Activated naive CD4-positive, alpha-beta T cell treated with anti-CD3 and anti-CD28 coated beads, Interleukin-2, amount 50 U/mL, for 24 hours (primary cell): ENCODE results near the gene ATE1.
A peak's percentile ranks its signal among the peaks of the same experiment; 100 is the strongest.
"Not testable (repeated sequence)": the region's sequence is repeated elsewhere in the genome, so short reads cannot be mapped to it uniquely, and the experiment has no call there.

Source experiments
- H3K27ac Mint-ChIP-seq: one replicate; pipeline ENCODE4 v1.8.0; 2021; ENCODE audit warnings: mild to moderate bottlenecking, mixed read lengths
- H3K27me3 Mint-ChIP-seq: one replicate; pipeline ENCODE4 v1.8.0; 2021; ENCODE audit warnings: mixed read lengths
- H3K36me3 Mint-ChIP-seq: one replicate; pipeline ENCODE4 v1.8.0; 2021; ENCODE audit warnings: mixed read lengths
- H3K4me1 Mint-ChIP-seq: one replicate; pipeline ENCODE4 v1.8.0; 2021; ENCODE audit warnings: mixed read lengths
- H3K4me3 Mint-ChIP-seq: one replicate; pipeline ENCODE4 v1.8.0; 2021; ENCODE audit warnings: mild to moderate bottlenecking, mixed read lengths
- H3K9me3 Mint-ChIP-seq: one replicate; pipeline ENCODE4 v1.8.0; 2021; ENCODE audit warnings: mixed read lengths

Gene ATE1

GRCh38 chr10:121772406-121772805 is 155.4 kb downstream of the ATE1 start:
- Mint-ChIP-seq H3K4me1 (no peaks in the 10 kb centered on the region), H3K4me3 (no peak overlapping the region), H3K27ac (no peak overlapping the region), H3K9me3 (no peaks in the 10 kb centered on the region), H3K27me3 (no peaks in the 10 kb centered on the region), H3K36me3 (peaks cover 29% of the 10 kb centered on the region)

GRCh38 chr10:121771966-121772365 is 155.9 kb downstream of the ATE1 start:
- H3K4me1 Mint-ChIP-seq: no peaks in the 10 kb centered on the region
- no peak overlapping the region for H3K27ac Mint-ChIP-seq
- H3K4me3 Mint-ChIP-seq: no peak overlapping the region
- peaks cover 31% of the 10 kb centered on the region for H3K36me3 Mint-ChIP-seq
- H3K9me3 Mint-ChIP-seq: no peaks in the 10 kb centered on the region
- no peaks in the 10 kb centered on the region for H3K27me3 Mint-ChIP-seq

- Mint-ChIP-seq H3K27me3 (no peaks in the 10 kb centered on the region), H3K36me3 (peaks cover 55% of the 10 kb centered on the region), H3K4me3 (no peak overlapping the region), H3K4me1 (no peaks in the 10 kb centered on the region), H3K9me3 (peaks cover 22% of the 10 kb centered on the region), H3K27ac (peak overlapping the region; percentile 55)
These were observed 161.4 kb downstream of the ATE1 start for GRCh38 chr10:121766426-121766825.

- Mint-ChIP-seq H3K27me3 (no peaks in the 10 kb centered on the region), H3K4me1 (no peaks in the 10 kb centered on the region), H3K9me3 (peaks cover 32% of the 10 kb centered on the region), H3K27ac (no peak overlapping the region), H3K36me3 (peaks cover 63% of the 10 kb centered on the region), H3K4me3 (no peak overlapping the region)
These were observed 162.6 kb downstream of the ATE1 start for GRCh38 chr10:121765204-121765603.

- H3K36me3 Mint-ChIP-seq: peaks cover 64% of the 10 kb centered on the region
- peaks cover 34% of the 10 kb centered on the region for H3K9me3 Mint-ChIP-seq
These were observed 163.4 kb downstream of the ATE1 start for GRCh38 chr10:121764233-121764942.

GRCh38 chr10:121757241-121757640 is 170.6 kb downstream of the ATE1 start:
- not testable (repeated sequence) for H3K27ac Mint-ChIP-seq, H3K4me3 Mint-ChIP-seq, H3K27me3 Mint-ChIP-seq
- Mint-ChIP-seq H3K9me3 (peaks cover 39% of the 10 kb centered on the region), H3K4me1 (peaks cover 18% of the 10 kb centered on the region), H3K36me3 (peaks cover 57% of the 10 kb centered on the region)

More at GRCh38 chr10:121764233-121764942, 163.4 kb downstream of the ATE1 start:
- H3K4me1 Mint-ChIP-seq: no peaks in the 10 kb centered on the region
- H3K27me3 Mint-ChIP-seq: no peaks in the 10 kb centered on the region
- no peak overlapping the region for H3K4me3 Mint-ChIP-seq
- no peak overlapping the region for H3K27ac Mint-ChIP-seq

- Mint-ChIP-seq H3K9me3 (peaks cover 25% of the 10 kb centered on the region), H3K36me3 (peaks cover 46% of the 10 kb centered on the region), H3K4me1 (peaks cover 18% of the 10 kb centered on the region)
- H3K27ac Mint-ChIP-seq, H3K4me3 Mint-ChIP-seq, H3K27me3 Mint-ChIP-seq: not testable (repeated sequence)
These were observed 172.3 kb downstream of the ATE1 start for GRCh38 chr10:121755496-121755895.

- Mint-ChIP-seq H3K27ac (peak overlapping the region; percentile 80), H3K4me1 (peaks cover 18% of the 10 kb centered on the region), H3K9me3 (peaks cover 20% of the 10 kb centered on the region), H3K4me3 (no peak overlapping the region), H3K27me3 (no peaks in the 10 kb centered on the region), H3K36me3 (peaks cover 40% of the 10 kb centered on the region)
These were observed 173.2 kb downstream of the ATE1 start for GRCh38 chr10:121754666-121755065.

GRCh38 chr10:121753726-121754476 is 173.9 kb downstream of the ATE1 start:
- H3K27me3 Mint-ChIP-seq: no peaks in the 10 kb centered on the region
- peaks cover 18% of the 10 kb centered on the region for H3K4me1 Mint-ChIP-seq
- H3K9me3 Mint-ChIP-seq: peaks cover 18% of the 10 kb centered on the region
- peak overlapping the region; percentile 88 for H3K27ac Mint-ChIP-seq
- peaks cover 36% of the 10 kb centered on the region for H3K36me3 Mint-ChIP-seq
- H3K4me3 Mint-ChIP-seq: no peak overlapping the region

- Mint-ChIP-seq H3K4me3 (no peak overlapping the region), H3K9me3 (peaks cover 8% of the 10 kb centered on the region), H3K27me3 (no peaks in the 10 kb centered on the region), H3K4me1 (peaks cover 18% of the 10 kb centered on the region), H3K27ac (peak overlapping the region; percentile 19), H3K36me3 (peaks cover 24% of the 10 kb centered on the region)
These were observed 176.6 kb downstream of the ATE1 start for GRCh38 chr10:121751191-121751760.

- no peaks in the 10 kb centered on the region for H3K4me1 Mint-ChIP-seq
- H3K27ac Mint-ChIP-seq: no peak overlapping the region
- no peak overlapping the region for H3K4me3 Mint-ChIP-seq
- peaks cover 17% of the 10 kb centered on the region for H3K36me3 Mint-ChIP-seq
- H3K27me3 Mint-ChIP-seq: no peaks in the 10 kb centered on the region
- no peaks in the 10 kb centered on the region for H3K9me3 Mint-ChIP-seq
These were observed 180.6 kb downstream of the ATE1 start for GRCh38 chr10:121747163-121747775.

GRCh38 chr10:121741248-121741792 is 186.5 kb downstream of the ATE1 start:
- H3K27ac Mint-ChIP-seq: no peak overlapping the region
- H3K36me3 Mint-ChIP-seq: peaks cover 15% of the 10 kb centered on the region
- H3K27me3 Mint-ChIP-seq: peaks cover 2% of the 10 kb centered on the region
- peaks cover 15% of the 10 kb centered on the region for H3K4me1 Mint-ChIP-seq
- no peak overlapping the region for H3K4me3 Mint-ChIP-seq
- no peaks in the 10 kb centered on the region for H3K9me3 Mint-ChIP-seq

- H3K4me1 Mint-ChIP-seq: peaks cover 15% of the 10 kb centered on the region
- H3K36me3 Mint-ChIP-seq: peaks cover 15% of the 10 kb centered on the region
- H3K9me3 Mint-ChIP-seq: no peaks in the 10 kb centered on the region
- H3K27ac Mint-ChIP-seq: no peak overlapping the region
- H3K27me3 Mint-ChIP-seq: peaks cover 3% of the 10 kb centered on the region
- H3K4me3 Mint-ChIP-seq: no peak overlapping the region
These were observed 187.8 kb downstream of the ATE1 start for GRCh38 chr10:121740069-121740468.

GRCh38 chr10:121739114-121739513 is 188.7 kb downstream of the ATE1 start:
- H3K27me3 Mint-ChIP-seq: peaks cover 5% of the 10 kb centered on the region
- peaks cover 15% of the 10 kb centered on the region for H3K4me1 Mint-ChIP-seq
- H3K27ac Mint-ChIP-seq: peak overlapping the region; percentile 35
- H3K4me3 Mint-ChIP-seq: no peak overlapping the region
- H3K9me3 Mint-ChIP-seq: no peaks in the 10 kb centered on the region
- peaks cover 13% of the 10 kb centered on the region for H3K36me3 Mint-ChIP-seq

- Mint-ChIP-seq H3K4me3 (no peak overlapping the region), H3K4me1 (peaks cover 15% of the 10 kb centered on the region), H3K9me3 (no peaks in the 10 kb centered on the region), H3K36me3 (peaks cover 7% of the 10 kb centered on the region), H3K27me3 (peaks cover 9% of the 10 kb centered on the region), H3K27ac (no peak overlapping the region)
These were observed 191.3 kb downstream of the ATE1 start for GRCh38 chr10:121736315-121737130.
